Stimulated activated CD8-positive, alpha-beta memory T cell treated with anti-CD3 and anti-CD28 coated beads, Interleukin-2, amount 100 ng/mL, for 1 hour (primary cell): Measurements from ENCODE around the gene STOML1.

Experiments used
- DNase-seq, 2 donors: peaks; one replicate each; pipeline ENCODE4 v3.0.0-alpha.2; 2020; ENCODE audit warnings: low read depth in 2 of 2

STOML1 gene

GRCh38 chr15:73928971-73929627 is 63.0 kb downstream of the STOML1 start:
- DNase-seq, result no peak
